Measurements from ENCODE around the gene ARHGAP6.

GRCh38 chrX:11619441-11619840 lies 46.3 kb downstream of the ARHGAP6 start:
- TF ChIP-seq CTCF (IDR thresholded peaks at IDR 0.05) (no peak), POLR2AphosphoS5 (IDR thresholded peaks at IDR 0.05) (no peak), POLR2A (IDR thresholded peaks at IDR 0.05) (no peak)

Data from upper lobe of left lung (tissue), 4 donors.